DND-41 (cell line): ENCODE data around the gene SMG7.

Source experiments
- ATAC-seq: fragments of 200-7000 bp; cut with Tn5 transposase; 3 replicates; pipeline ENCODE4 v1.9.1; 2021; ENCODE audit warnings: low read depth; ENCODE audit not compliant: insufficient read depth
- DNase-seq: peaks from one replicate; pipeline ENCODE4 v3.0.0-alpha.2; 2020
- H2AFZ ChIP-seq: 2 replicates; pipeline ENCODE4 v1.6.0; 2012; ENCODE audit warnings: low read depth, low read length
- H3K27ac ChIP-seq: 2 replicates; pipeline ENCODE4 v1.5.1; 2012; ENCODE audit warnings: low read length, inconsistent platforms
- H3K27me3 ChIP-seq: fragments of 200-600 bp; sonication (generic); 2 replicates; pipeline ENCODE4 v1.6.0; 2012; ENCODE audit warnings: low read length, mild to moderate bottlenecking, inconsistent platforms; ENCODE audit not compliant: insufficient read depth, poor library complexity
- H3K36me3 ChIP-seq: 2 replicates; pipeline ENCODE4 v1.5.1; 2012; ENCODE audit warnings: low read length, inconsistent platforms; ENCODE audit not compliant: insufficient read depth
- H3K4me1 ChIP-seq: 2 replicates; pipeline ENCODE4 v1.5.1; 2012; ENCODE audit warnings: mild to moderate bottlenecking, low read length; ENCODE audit not compliant: insufficient read depth
- H3K4me2 ChIP-seq: 2 replicates; pipeline ENCODE4 v1.6.0; 2012; ENCODE audit warnings: mild to moderate bottlenecking, moderate library complexity, low read length, inconsistent platforms; ENCODE audit not compliant: insufficient read depth
- H3K4me3 ChIP-seq, 2 experiments: fragments of 200-600 bp in 1 of 2; shearing (Covaris generic) in 1 of 2; 2 replicates each; pipeline ENCODE4 v1.5.1; 2012 to 2016; ENCODE audit warnings: inconsistent platforms in 2 of 2, low read length in 2 of 2, mild to moderate bottlenecking in 2 of 2, low read depth in 1 of 2, moderate library complexity in 1 of 2
- H3K79me2 ChIP-seq: 2 replicates; pipeline ENCODE4 v1.6.0; 2012; ENCODE audit warnings: low read length, inconsistent platforms; ENCODE audit not compliant: insufficient read depth
- H3K9ac ChIP-seq: 2 replicates; pipeline ENCODE4 v1.6.0; 2012; ENCODE audit warnings: low read depth, mild to moderate bottlenecking, inconsistent platforms, low read length, moderate library complexity
- H3K9me3 ChIP-seq: 2 replicates; pipeline ENCODE4 v1.5.1; 2012; ENCODE audit warnings: low read length, moderate library complexity, mild to moderate bottlenecking, inconsistent platforms; ENCODE audit not compliant: insufficient read depth, severe bottlenecking
- H4K20me1 ChIP-seq: 2 replicates; pipeline ENCODE4 v1.6.0; 2012; ENCODE audit warnings: low read length; ENCODE audit not compliant: insufficient read depth
- CTCF ChIP-seq: IDR thresholded peaks from 2 replicates; pipeline ENCODE4 v1.5.1; 2012; ENCODE audit warnings: borderline replicate concordance, low read length, moderate library complexity, mild to moderate bottlenecking; ENCODE audit not compliant: poor library complexity, severe bottlenecking; ENCODE audit errors: extremely low read depth
- EZH2 ChIP-seq: IDR thresholded peaks from 3 replicates; pipeline ENCODE4 v1.6.1; 2012; ENCODE audit warnings: borderline replicate concordance, low read depth, mild to moderate bottlenecking, moderate library complexity, low read length, inconsistent platforms; ENCODE audit not compliant: severe bottlenecking

The SMG7 gene

GRCh38 chr1:183495420-183495819 is 23.1 kb downstream of the SMG7 start:
- DNase-seq, result no peak
- H3K36me3 ChIP-seq, result peaks cover 3% of the 10 kb centered on the region; the same call in 1 of the 2 replicates
- H3K27ac ChIP-seq, result no peak overlapping the region
- no peak for ATAC-seq
- H4K20me1 ChIP-seq, result peaks cover 55% of the 10 kb centered on the region
- TF ChIP-seq CTCF (no peak), EZH2 (no peak)
- no peak overlapping the region for H2AFZ ChIP-seq
- no peaks in the 10 kb centered on the region for H3K27me3 ChIP-seq
- H3K4me1 ChIP-seq, result peaks cover 10% of the 10 kb centered on the region
- H3K4me3 ChIP-seq, result no peak overlapping the region
- H3K79me2 ChIP-seq, result peaks cover 100% of the 10 kb centered on the region
- H3K9ac ChIP-seq, result no peak overlapping the region
- no peaks in the 10 kb centered on the region for H3K9me3 ChIP-seq
- no peak overlapping the region for H3K4me2 ChIP-seq

DNA sequence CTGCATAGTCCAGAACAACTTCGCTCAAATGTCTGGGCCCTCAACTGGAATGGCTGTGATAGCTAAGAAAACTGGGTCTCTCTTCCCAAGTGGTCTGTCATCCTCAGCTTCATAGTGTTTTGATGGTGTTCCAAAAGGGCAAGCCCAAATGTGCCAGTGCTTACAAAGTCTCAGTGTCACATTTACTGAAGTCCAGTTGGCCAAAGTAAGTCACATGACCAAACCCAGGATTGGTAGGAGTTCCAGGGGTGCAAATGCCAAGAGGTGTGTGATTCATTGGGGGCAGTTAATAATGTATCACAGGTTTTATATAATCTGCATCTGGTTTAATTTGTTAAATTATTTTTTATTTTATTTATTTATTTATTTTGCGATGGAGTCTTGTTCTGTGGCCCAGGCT is 24.9 kb downstream of the SMG7 start:
- no peak overlapping the region for H3K4me2 ChIP-seq
- peaks cover 10% of the 10 kb centered on the region for H3K4me1 ChIP-seq
- no peak overlapping the region for H3K4me3 ChIP-seq

DNA sequence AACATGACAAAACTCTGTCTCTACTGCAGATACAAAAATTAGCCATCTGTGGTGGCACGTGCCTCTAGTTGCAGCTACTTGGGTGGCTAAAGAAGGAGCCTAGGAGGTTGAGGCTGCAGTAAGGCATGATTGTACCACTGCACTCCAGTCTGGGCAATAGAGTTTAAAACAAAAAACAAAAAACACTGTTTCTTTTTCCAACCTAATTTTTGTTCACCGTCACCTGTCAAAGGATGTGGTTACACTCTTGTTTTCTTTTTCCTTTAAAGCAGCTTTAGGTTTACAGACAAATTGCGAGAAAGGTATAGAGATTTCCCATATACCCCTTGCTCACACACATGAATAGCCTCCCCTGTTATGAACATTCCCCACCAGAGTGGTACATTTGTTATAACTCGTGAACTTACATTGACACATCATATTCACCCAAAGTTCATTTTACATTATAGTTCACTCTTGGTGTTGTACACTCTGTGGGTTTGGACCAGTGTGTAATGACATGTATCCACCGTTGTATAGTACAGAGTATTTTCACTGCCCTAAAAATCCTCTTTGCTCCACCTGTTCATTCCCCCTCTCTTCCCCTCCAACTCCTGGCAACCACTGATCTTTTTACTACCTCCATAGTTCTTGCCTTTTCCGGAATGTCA is 26.2 kb downstream of the SMG7 start:
- no peak for DNase-seq
- Histone ChIP-seq H3K79me2 (peaks cover 100% of the 10 kb centered on the region), H3K27ac (peak overlapping the region; percentile 55), H4K20me1 (peaks cover 55% of the 10 kb centered on the region), H3K36me3 (0 out of 2 replicates have a peak, but pooled peaks cover 3% of the 10 kb centered on the region), H3K9me3 (no peaks in the 10 kb centered on the region), H3K4me1 (peaks cover 10% of the 10 kb centered on the region), H3K4me2 (no peak overlapping the region), H3K9ac (no peak overlapping the region), H3K27me3 (no peaks in the 10 kb centered on the region), H3K4me3 (no peak overlapping the region), H2AFZ (no peak overlapping the region)
- peak; percentile 79 for ATAC-seq
- TF ChIP-seq CTCF (no peak), EZH2 (no peak)

More for the DNA sequence above, 24.9 kb downstream of the SMG7 start:
- no peak for TF ChIP-seq CTCF
- no peak for TF ChIP-seq EZH2
- Histone ChIP-seq H3K27me3 (no peaks in the 10 kb centered on the region), H4K20me1 (peaks cover 53% of the 10 kb centered on the region), H3K9me3 (no peaks in the 10 kb centered on the region), H3K27ac (no peak overlapping the region), H3K79me2 (peaks cover 100% of the 10 kb centered on the region), H3K9ac (no peak overlapping the region), H2AFZ (no peak overlapping the region), H3K36me3 (no peaks in the 10 kb centered on the region)
- DNase-seq, result no peak
- no peak for ATAC-seq
